Vagina (tissue), 2 donors: ENCODE results near the gene SDHB. TPM values are rescaled to one million over a fixed set of nuclear protein-coding genes. Genes with fewer than 3 reads are reported as not detected.

Experiments used
- DNase-seq, 2 donors: peaks; one replicate each; pipeline ENCODE4 v3.0.0-alpha.2; 2017; ENCODE audit errors: extremely low spot score in 2 of 2
- H3K27ac ChIP-seq: fragments of 200-600 bp; sonication (generic); one replicate; pipeline ENCODE4 v1.5.1; 2019
- H3K27me3 ChIP-seq: fragments of 200-600 bp; sonication (generic); one replicate; pipeline ENCODE4 v1.5.1; 2019
- H3K36me3 ChIP-seq, 2 donors: fragments of 200-600 bp; sonication (generic); one replicate each; pipeline ENCODE4 v1.5.1; 2017 to 2019
- H3K4me1 ChIP-seq: fragments of 200-600 bp; sonication (generic); one replicate; pipeline ENCODE4 v1.5.1; 2019
- H3K4me3 ChIP-seq, 2 donors: fragments of 200-600 bp; sonication (generic); 1 replicate in 1 of 2; 2 replicates in 1 of 2; pipeline ENCODE4 v1.5.1; 2016 to 2019
- H3K9me3 ChIP-seq: fragments of 200-600 bp; sonication (generic); one replicate; pipeline ENCODE4 v1.5.1; 2019
- POLR2A ChIP-seq, 2 donors: fragments of 450-650 bp; IDR thresholded peaks; one replicate each; pipeline ENCODE4 v1.6.1; 2017; ENCODE audit warnings: antibody characterized with exemption in 2 of 2, mild to moderate bottlenecking in 2 of 2, moderate library complexity in 2 of 2
- POLR2AphosphoS5 ChIP-seq, 2 donors: sonication (generic); formaldehyde crosslinking; IDR thresholded peaks; one replicate each; pipeline ENCODE4 v1.9.0; 2017; ENCODE audit warnings: antibody characterized with exemption in 2 of 2, mild to moderate bottlenecking in 2 of 2, low read depth in 1 of 2; ENCODE audit not compliant: insufficient read depth in 1 of 2
- intact Hi-C: fragments of 100-400 bp; cut with DNase I; formaldehyde crosslinking; loops from one replicate; pipeline ENCODE4 v1.15.1; 2023
- total RNA-seq: library from RNA; depleted of rRNA; stranded (reverse); fragments of >200 nt; gene quantifications from one replicate; pipeline ENCODE4 v1.2.3, GENCODE V29; 2016
- TF ChIP-seq, protein P1 (sequence below), 3 experiments: fragments of 450-650 bp in 2 of 3; fragments of 200-600 bp in 1 of 3; sonication (generic) in 1 of 3; IDR thresholded peaks; one replicate each; pipeline ENCODE4 v1.5.1; 2017 to 2019; ENCODE audit warnings: antibody characterized with exemption in 3 of 3, mild to moderate bottlenecking in 2 of 3, moderate library complexity in 2 of 3

Gene SDHB
- total RNA-seq, 1 donor from 2014 or later: 96.5 TPM

DNA sequence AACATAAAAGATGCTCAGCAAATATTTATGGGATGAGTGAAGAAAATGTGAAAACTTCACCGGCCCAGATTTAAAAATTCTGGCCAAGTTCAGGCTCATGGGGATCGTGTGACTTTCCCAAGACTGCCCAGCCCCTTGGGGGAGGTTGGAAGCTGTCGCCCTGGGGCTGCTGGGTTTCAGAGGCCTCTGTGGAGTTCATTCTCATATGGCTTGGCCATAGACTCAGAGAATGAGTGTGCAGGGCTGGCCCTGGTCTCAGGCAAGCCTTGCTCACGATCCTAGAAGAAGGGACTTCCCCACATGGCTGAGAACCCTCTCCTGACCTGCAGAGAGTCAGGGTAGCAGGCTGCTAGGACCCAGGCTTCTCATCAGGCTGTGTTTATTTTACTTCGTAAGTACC is 40.8 kb upstream of the SDHB start:
- no peak for TF ChIP-seq POLR2A (IDR thresholded peaks at IDR 0.05)
- TF ChIP-seq, protein P1, sequence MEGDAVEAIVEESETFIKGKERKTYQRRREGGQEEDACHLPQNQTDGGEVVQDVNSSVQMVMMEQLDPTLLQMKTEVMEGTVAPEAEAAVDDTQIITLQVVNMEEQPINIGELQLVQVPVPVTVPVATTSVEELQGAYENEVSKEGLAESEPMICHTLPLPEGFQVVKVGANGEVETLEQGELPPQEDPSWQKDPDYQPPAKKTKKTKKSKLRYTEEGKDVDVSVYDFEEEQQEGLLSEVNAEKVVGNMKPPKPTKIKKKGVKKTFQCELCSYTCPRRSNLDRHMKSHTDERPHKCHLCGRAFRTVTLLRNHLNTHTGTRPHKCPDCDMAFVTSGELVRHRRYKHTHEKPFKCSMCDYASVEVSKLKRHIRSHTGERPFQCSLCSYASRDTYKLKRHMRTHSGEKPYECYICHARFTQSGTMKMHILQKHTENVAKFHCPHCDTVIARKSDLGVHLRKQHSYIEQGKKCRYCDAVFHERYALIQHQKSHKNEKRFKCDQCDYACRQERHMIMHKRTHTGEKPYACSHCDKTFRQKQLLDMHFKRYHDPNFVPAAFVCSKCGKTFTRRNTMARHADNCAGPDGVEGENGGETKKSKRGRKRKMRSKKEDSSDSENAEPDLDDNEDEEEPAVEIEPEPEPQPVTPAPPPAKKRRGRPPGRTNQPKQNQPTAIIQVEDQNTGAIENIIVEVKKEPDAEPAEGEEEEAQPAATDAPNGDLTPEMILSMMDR (IDR thresholded peaks at IDR 0.05): no peak
- no peak for TF ChIP-seq POLR2AphosphoS5 (IDR thresholded peaks at IDR 0.05; ENCODE audit: insufficient read depth in 1 of 2, low read depth in 1 of 2)
- no peak for DNase-seq

DNA sequence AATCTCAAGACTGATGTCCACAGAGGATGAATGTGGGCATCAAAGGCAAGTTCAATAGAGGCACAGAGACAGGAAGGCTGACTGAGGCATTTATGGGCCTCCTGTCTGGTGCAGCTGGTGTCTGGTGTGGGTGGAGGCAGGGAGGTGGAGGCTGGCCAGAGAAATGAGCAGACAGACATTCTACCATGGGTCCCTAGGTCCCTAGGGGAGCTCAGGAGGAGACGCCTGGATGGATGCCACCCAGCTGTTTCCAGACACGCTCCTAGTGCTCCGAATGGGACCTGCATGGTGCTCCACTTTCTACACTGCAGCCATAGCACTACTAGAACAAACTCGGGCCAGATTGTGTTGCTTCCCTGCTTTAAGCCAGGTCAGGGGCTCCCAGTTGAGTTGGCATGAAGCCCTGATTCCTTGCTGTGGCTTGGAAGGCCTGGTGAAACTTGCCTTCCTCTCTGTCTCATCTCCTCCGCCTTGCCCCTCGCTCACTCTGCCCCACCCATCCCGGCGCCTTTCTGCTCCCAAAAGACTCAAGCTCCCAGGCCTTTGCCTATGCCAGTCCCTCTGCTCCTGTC is 40.1 kb upstream of the SDHB start:
- H3K4me1 ChIP-seq: peaks cover 4% of the 10 kb centered on the region
- no peak overlapping the region for H3K27ac ChIP-seq
- H3K4me3 ChIP-seq: no peak overlapping the region
- TF ChIP-seq, protein P1 (IDR thresholded peaks at IDR 0.05): no peak
- no peak for TF ChIP-seq POLR2AphosphoS5 (IDR thresholded peaks at IDR 0.05; ENCODE audit: insufficient read depth in 1 of 2, low read depth in 1 of 2)
- no peak for TF ChIP-seq POLR2A (IDR thresholded peaks at IDR 0.05)
- no peaks in the 10 kb centered on the region for H3K9me3 ChIP-seq
- H3K27me3 ChIP-seq: no peaks in the 10 kb centered on the region
- intact Hi-C loops: no loop called here
- DNase-seq: no peak
- no peaks in the 10 kb centered on the region for H3K36me3 ChIP-seq

More for the DNA sequence above, 40.8 kb upstream of the SDHB start:
- intact Hi-C loops: no loop called here
- no peaks in the 10 kb centered on the region for H3K27me3 ChIP-seq
- no peaks in the 10 kb centered on the region for H3K36me3 ChIP-seq
- no peak overlapping the region for H3K4me3 ChIP-seq
- H3K4me1 ChIP-seq: peaks cover 4% of the 10 kb centered on the region
- no peak overlapping the region for H3K27ac ChIP-seq
- no peaks in the 10 kb centered on the region for H3K9me3 ChIP-seq

DNA sequence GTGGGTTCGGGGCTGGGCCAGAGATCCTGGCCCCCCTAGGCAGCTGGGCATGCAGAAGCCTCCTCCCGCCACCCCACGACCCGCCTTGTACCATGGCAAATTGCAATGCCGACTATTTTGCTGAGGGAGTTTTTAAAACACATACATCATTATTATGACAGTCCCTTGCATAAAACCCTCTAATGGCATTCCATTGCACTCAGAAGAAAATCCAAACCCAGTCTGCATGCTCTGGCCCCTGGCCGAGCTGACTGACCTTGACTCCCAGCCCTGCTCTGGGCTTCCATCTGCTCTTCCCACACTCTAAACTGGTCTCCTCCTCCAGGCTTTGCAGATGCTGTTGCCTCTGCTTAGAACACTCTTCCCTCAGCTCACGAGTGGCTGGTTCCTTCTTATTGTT is 37.4 kb upstream of the SDHB start:
- Histone ChIP-seq H3K9me3 (no peaks in the 10 kb centered on the region), H3K36me3 (no peaks in the 10 kb centered on the region), H3K27me3 (no peaks in the 10 kb centered on the region), H3K27ac (no peak overlapping the region), H3K4me3 (no peak overlapping the region), H3K4me1 (peaks cover 4% of the 10 kb centered on the region)
- DNase-seq: no peak
- intact Hi-C loops: no loop called here
- TF ChIP-seq POLR2A (IDR thresholded peaks at IDR 0.05) (no peak), POLR2AphosphoS5 (IDR thresholded peaks at IDR 0.05; ENCODE audit: insufficient read depth in 1 of 2, low read depth in 1 of 2) (no peak)
- TF ChIP-seq, protein P1 (IDR thresholded peaks at IDR 0.05): no peak

GRCh38 chr1:17089506-17089905 is 35.7 kb upstream of the SDHB start:
- intact Hi-C loops: no loop called here
- Histone ChIP-seq H3K4me1 (peaks cover 4% of the 10 kb centered on the region), H3K36me3 (no peaks in the 10 kb centered on the region)

DNA sequence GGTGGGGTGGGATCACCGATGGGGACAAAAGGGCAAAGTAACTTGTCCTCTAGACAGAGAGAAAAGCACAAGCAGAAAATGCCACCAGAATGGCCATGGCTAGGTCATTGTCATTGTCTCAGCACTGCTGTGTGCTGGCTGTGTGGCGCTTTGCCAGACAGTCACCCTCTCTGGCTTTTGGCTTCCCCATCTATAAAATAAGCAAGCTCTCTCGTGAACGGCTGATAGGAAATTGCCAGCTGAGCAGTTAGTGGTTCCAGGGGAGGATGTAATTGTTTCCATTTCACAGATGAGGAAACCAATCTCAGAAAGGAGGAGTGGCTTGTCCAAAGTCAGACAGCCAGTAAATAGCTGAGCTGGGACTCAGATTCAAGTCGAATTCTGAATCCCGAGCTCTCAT is 32.9 kb upstream of the SDHB start:
- Histone ChIP-seq H3K27ac (no peak overlapping the region), H3K36me3 (no peaks in the 10 kb centered on the region), H3K4me3 (no peak overlapping the region), H3K4me1 (no peaks in the 10 kb centered on the region), H3K9me3 (no peaks in the 10 kb centered on the region), H3K27me3 (no peaks in the 10 kb centered on the region)
- no peak for DNase-seq
- TF ChIP-seq POLR2A (IDR thresholded peaks at IDR 0.05) (no peak), POLR2AphosphoS5 (IDR thresholded peaks at IDR 0.05; ENCODE audit: insufficient read depth in 1 of 2, low read depth in 1 of 2) (no peak)
- TF ChIP-seq, protein P1 (IDR thresholded peaks at IDR 0.05): no peak
- intact Hi-C loops: no loop called here

More at GRCh38 chr1:17089506-17089905, 35.7 kb upstream of the SDHB start:
- Histone ChIP-seq H3K4me3 (no peak overlapping the region), H3K27me3 (no peaks in the 10 kb centered on the region), H3K27ac (no peak overlapping the region), H3K9me3 (no peaks in the 10 kb centered on the region)
- TF ChIP-seq, protein P1 (IDR thresholded peaks at IDR 0.05): no peak
- no peak for TF ChIP-seq POLR2A (IDR thresholded peaks at IDR 0.05)
- DNase-seq: no peak
